ENCODE results near the gene AGTRAP.

DNA sequence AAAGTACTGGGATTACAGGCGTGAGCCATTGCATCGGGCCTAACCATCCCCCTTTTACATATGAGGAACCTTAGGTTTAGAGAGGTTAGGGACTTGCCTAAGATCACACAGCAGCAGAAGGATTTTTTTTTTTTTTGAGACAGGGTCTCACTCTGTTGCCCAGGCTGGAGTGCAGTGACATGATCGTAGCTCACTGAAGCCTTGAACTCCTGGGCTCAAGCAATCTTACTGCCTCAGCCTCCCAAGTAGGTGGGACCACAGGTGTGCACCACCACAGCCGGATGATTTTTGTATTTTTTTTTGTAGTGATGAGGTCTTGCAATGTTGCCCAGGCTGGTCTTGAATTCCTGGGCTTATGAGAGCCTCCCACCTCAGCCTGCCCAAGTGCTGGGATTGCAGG, 23.9 kb downstream of the AGTRAP start:
- no peak for TF ChIP-seq EZH2 (IDR thresholded peaks at IDR 0.05; ENCODE audit: borderline replicate concordance, low read depth, low read length, severe bottlenecking)
- no peak for TF ChIP-seq POLR2AphosphoS5 (IDR thresholded peaks at IDR 0.05; ENCODE audit: insufficient read depth, low read depth, low read length)
- TF ChIP-seq POLR2A (IDR thresholded peaks at IDR 0.05; ENCODE audit: low read depth, low read length), result no peak
